GM12872 (cell line): ENCODE measurements around the gene QRFP.

Experiments used
- TF ChIP-seq, protein P1 (sequence below): IDR thresholded peaks from 3 replicates; pipeline ENCODE4 v1.5.1; 2011; ENCODE audit warnings: low read depth, mild to moderate bottlenecking, low read length, moderate library complexity; ENCODE audit not compliant: insufficient read depth

QRFP gene

DNA sequence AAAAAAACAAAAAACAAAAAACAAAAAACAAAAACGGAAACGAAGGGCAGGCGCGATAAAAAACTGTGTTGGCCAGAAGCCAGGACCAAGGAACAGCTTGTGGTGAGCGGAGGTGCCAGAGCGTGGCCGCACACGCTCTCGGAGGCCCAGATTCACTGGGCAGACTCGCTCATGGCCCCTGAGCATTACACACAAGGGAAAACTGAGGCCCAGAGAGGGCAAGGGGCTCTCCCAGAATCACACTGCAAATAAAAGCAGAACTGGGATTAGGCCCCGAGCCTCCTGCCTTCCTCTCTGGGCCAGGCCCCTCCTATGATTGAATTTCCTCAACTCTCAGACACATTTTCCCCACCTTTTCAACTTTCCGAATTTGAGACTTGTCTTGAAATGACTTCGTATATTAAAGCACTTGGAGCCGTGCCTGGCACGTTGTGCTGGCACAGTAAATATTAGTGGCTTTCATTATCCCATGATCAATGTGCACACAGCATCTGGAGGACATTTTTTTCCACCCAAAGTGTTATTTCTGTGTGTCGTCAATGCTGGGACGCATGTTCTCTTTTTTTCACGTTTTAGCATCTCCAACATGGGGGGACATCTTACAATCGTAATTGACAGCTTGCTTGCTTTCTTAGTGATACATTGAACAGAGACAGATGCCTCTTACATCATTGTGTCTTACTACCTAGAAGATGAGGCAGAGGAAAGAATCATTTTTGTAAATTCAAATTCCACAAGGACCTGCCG lies 35.1 kb upstream of the QRFP start:
- TF ChIP-seq, protein P1, sequence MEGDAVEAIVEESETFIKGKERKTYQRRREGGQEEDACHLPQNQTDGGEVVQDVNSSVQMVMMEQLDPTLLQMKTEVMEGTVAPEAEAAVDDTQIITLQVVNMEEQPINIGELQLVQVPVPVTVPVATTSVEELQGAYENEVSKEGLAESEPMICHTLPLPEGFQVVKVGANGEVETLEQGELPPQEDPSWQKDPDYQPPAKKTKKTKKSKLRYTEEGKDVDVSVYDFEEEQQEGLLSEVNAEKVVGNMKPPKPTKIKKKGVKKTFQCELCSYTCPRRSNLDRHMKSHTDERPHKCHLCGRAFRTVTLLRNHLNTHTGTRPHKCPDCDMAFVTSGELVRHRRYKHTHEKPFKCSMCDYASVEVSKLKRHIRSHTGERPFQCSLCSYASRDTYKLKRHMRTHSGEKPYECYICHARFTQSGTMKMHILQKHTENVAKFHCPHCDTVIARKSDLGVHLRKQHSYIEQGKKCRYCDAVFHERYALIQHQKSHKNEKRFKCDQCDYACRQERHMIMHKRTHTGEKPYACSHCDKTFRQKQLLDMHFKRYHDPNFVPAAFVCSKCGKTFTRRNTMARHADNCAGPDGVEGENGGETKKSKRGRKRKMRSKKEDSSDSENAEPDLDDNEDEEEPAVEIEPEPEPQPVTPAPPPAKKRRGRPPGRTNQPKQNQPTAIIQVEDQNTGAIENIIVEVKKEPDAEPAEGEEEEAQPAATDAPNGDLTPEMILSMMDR: no peak

DNA sequence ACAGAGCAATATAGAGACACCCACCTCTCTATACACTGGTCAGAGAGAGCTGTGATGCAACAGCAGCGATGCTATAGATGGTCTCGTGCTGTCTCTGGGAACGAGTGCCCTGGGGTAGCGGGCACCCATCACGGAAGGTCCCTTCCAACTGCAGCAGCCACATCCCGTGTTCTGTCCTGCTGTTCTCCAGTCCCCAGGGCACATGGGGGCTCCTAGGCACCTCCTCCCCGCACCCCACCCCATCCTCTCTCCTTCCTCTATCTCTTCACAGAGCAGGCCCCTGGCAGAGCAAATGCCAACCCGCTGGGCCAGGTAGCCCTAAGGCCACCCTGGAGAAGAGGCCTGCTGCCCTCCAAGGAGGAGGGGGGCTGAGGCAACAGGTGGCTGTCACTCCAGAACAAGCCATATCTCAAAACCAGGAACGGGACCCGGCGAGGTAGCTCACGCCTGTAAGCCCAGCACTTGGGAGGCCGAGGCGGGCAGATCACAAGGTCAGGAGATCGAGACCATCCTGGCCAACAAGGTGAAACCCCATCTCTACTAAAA lies 34.3 kb upstream of the QRFP start:
- TF ChIP-seq, protein P1: no peak

DNA sequence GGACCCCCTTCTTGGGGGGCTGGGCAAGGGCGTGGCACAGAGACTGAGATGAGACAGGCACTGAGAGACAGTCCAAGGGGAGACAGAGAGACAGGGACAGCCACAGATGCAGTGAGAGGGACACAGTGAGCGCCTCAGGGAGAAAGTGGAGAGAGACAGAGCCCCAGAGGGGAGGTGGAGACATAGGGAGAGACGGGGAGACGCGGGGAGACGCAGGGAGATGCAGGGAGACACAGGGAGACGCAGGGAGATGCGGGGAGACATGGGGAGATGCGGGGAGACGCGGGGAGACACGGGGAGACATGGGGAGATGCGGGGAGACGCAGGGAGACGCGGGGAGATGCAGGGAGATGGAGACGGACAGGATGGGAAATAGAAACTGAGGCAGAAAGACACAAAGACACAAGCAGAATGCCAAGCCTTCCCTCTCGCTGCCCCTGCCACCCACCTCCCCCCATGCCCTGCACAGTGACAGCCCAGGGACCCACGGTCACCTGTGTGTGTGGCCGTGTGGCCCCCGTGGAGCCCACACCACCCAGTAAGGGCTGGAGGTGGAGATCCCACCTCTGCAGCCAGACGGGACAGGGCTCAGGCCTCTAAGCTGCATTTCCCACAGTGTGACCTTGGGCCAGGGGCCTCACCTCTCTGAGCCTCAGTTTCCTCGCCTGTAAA lies 33.7 kb upstream of the QRFP start:
- TF ChIP-seq, protein P1: no peak

DNA sequence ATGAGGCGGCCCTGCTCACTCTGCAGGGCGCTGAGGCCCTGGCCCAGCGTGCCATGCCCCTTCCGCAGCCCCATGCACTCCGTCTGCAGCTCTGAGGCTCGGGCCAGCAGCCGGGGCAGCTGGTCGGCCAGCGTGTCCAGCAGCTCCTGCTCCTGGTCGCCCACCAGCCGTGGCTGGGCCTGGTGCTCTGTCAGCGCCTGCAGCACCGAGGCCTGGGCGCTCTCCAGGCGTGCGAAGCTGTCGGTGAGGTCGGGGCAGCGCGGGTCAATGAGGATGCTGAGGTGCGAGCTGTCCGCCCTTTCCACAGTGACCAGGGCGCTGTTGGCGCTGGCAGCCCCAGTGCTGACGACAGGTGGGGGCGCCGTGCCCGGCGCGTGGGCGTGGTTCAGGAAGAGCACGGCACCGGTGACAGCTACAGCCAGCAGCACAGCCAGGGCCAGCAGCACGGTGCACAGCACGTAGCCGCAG lies 33.0 kb upstream of the QRFP start:
- TF ChIP-seq, protein P1: no peak

DNA sequence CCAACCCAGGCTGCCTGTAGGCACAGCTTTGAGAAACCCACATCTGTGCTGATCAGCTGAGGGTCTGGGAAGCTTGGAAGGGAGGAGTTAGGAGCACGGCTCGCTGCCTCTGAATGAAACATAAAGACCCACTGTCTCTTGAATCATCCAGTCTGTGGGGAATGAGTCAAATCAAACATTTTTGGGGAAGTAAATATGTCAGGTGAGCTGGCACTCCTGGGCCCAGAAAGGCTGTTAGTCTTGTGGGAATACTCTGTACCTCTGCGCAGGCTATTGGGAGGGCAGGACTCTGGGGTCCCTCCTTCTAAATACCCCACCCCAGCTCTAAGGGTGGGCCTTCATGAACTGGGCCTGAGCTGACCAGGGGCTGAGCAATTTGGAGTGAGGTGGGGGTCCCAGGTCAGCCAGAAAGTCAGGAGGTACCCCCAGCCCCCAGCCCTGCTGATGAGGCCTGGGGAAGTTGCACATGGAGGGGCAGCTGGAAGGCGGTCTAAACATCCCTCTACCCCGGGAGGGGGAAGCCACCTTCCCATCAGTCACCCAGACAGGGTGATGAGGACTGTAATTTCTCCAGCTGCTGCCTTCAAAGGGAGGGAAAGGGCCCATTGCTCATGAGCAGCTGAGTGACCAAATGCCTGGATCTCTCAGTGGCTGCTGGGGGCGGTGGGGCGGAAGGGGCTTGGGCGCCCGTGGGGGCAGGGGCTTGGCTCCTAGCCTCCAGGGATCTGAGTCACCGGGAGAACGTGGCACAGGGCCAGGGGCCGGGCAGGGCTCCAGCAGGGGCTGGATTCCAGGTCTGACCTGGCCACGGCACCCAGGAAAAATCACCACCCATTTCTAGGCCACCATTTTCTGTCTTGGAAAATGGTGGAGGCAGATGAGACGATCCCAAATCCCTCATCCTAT lies 31.6 kb upstream of the QRFP start:
- TF ChIP-seq, protein P1: no peak

DNA sequence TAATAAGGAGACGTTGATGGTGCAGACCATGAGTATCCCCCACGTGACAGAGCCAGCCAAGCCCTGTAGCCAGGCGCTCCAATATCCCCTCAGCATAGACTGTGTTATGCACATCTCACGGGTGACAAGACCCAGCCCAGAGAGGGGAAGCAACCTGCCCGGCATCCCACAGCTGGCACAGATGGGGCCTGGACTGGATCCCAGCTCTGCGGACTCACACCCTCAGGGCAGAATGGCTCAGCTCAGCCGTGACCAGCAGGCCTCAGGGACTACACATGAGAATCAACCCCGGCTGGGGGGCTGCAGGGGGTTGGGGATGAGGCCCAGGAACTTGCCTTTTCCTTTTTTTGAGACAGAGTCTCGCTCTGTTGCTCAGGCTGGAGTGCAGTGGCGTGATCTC lies 30.7 kb upstream of the QRFP start:
- TF ChIP-seq, protein P1: no peak
